NCI-H1417 treated with DMSO at 0.1 percent for 48 hours (cell line): ENCODE measurements around the gene DYRK1B.

ENCODE experiments used
- DNase-seq: peaks from one replicate; lab custom pipeline; 2025; lab: John Stamatoyannopoulos, UW

DYRK1B gene

DNA sequence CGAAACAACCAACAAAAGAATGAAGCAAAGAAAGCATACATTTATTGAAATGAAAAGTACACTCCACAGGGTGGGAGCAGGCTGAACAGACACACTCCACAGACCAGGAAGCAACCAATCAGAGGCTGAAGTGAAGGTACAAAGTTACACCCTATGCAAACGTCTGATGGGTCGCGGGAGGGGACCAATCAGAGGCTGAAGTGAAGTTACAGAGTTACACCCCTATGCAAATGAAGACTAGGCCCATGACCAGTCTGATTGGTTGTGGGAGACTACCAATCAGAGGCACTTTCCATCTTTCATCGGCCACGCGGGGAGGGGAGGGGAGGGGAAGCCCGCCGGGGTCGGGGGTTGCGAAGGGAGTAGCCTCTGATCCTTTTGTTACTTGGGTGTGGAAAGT, 24.6 kb upstream of the DYRK1B start:
- no peak for DNase-seq

DNA sequence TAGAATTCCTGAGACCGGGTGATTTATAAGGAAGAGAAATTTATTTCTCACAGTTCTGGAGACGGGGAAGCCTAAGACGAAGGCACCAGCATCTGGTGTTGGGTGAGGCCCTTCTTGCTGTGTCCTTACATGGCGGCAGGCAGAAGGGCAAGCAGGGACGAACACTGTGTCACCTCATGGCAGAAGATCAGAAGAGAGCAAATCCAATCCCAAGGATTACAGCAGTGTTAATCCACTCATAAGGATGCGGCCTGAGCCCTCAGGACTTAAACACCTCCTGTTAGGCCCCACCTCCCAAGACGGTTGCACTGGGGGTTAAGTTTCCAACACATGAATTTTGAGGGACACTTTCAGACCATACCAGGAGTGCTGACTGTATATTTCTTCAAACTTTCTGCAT, 18.9 kb upstream of the DYRK1B start:
- no peak for DNase-seq

- DNase-seq, result no peak
These were observed 16.9 kb upstream of the DYRK1B start for GRCh38 chr19:39850892-39851291.

GRCh38 chr19:39848392-39848791, 14.4 kb upstream of the DYRK1B start:
- DNase-seq, result no peak

- DNase-seq, result no peak
These were observed 13.6 kb upstream of the DYRK1B start for GRCh38 chr19:39847525-39847924.

- no peak for DNase-seq
These were observed 12.9 kb upstream of the DYRK1B start for GRCh38 chr19:39846678-39847486.

GRCh38 chr19:39845933-39846677, 12.1 kb upstream of the DYRK1B start, which contains the start of gene FBL:
Gene FBL, minus strand, starts transcription at chr19:39846379. Its CDS starts 79 bp downstream, at chr19:39846300.
- DNase-seq, result peak; percentile 52

DNA sequence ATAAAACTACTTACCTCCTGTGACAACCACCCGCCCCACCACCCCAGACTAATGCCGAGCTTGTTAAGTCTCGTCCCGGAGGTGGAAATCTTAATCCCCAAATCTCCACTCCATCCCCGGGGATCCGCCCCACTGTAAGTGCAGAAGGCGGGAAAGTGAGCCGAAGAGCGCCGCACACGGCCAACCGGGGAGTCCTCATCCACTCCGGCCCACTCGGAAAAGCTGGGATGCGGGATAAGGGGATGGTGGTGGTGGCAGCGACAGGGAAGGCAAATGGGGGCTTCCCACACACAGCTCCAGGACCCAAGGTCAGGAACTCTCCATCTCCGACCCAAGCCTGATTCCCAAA, 11.6 kb upstream of the DYRK1B start:
- DNase-seq, result no peak

DNA sequence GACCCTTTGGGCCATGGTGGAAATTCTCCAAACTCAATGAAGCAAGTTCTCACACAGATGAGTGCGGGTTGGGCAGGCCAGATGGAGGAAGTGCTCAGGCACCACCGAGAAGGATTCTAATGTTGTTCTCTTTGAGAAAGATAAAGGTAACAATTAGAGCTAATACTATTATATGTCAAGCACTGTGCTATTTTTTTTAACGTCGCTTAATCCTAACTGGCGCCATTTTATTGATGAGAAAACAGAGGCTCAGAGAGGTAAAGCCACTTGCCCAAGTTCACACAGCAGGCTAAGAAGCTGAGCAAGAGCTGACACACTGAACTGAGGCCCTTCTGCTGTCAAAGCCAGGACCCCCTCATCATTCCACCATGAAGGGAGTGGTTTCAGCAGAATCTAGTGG, 11.2 kb upstream of the DYRK1B start:
- no peak for DNase-seq

DNA sequence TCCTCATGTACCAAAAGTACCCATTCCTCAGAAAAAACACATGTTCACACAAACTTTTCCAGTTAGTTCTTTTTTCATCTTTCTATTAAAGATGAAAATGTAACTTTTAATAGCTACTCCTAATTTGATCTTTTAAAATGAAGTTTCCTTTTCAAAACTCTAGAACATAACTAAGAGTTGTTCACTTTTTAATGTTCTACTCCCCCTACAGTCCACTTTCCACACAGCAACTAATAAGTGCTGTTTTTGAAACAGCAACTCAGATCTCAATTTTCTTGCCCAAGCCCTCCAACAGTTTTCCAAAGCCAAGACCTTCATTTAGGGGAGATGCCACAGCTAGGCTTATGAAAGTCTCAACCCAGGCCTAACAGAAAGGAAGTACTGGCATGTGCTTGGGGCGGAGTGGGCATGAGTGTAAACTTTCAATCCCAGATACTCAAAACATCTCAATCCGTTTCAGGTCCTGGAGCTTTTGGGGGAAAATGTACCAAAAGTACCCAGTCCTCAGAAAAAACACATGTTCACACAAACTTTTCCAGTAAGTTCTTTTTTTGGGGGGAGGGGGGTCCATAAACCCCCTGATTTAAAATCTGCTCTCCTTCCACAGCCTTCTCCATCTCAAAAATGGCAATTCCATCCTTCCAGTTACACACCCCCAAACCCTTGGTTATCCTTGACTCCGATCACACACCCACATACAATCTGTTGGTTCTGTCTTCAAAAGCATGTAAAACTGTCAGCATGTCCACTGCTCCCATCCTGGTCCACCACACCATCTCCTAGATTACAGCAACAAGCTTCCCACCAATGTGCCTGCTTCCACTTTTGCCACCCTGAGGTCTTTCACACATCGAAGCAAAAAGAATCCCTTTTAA, 10.2 kb upstream of the DYRK1B start:
- no peak for DNase-seq

GRCh38 chr19:39842693-39843435, 8.9 kb upstream of the DYRK1B start:
- no peak for DNase-seq

DNA sequence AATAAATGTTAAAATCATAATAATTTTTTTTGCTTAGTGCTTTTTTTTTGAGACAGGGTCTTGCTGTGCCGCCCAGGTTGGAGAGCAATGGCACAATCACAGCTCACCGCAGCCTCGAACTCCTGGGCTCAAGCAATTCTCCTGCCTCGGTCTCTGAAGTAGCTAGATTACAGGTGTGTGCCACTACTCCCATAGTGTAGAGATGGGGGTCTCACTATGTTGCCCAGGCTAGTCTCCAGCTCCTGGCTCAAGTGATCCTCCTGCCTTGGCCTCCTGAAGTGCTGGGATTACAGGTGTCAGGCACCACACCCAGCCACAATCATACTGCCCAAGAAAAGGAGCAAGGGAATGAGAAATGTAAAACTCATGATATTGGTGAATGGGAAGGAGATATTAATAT, 7.1 kb upstream of the DYRK1B start:
- no peak for DNase-seq

DNA sequence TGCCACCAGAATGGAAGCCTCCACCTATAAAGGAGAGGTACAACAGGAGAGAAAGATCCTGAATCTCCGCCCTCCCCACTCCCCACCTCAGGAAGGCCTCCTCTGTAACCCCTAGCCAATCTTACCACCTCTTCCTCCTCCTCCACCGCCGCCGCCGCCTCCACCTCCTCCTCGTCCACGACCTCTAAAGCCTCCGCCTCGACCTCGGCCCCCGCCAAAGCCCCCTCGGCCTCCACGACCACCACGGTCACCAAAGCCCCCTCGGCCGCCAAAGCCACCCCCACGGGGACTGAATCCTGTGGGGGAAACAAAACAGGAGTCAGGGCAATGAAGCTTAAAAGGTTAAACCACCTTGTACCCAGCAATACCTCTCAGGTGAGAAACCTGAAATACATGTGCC, 6.5 kb upstream of the DYRK1B start:
- DNase-seq, result no peak

GRCh38 chr19:39839678-39840327, 5.8 kb upstream of the DYRK1B start:
- no peak for DNase-seq

DNA sequence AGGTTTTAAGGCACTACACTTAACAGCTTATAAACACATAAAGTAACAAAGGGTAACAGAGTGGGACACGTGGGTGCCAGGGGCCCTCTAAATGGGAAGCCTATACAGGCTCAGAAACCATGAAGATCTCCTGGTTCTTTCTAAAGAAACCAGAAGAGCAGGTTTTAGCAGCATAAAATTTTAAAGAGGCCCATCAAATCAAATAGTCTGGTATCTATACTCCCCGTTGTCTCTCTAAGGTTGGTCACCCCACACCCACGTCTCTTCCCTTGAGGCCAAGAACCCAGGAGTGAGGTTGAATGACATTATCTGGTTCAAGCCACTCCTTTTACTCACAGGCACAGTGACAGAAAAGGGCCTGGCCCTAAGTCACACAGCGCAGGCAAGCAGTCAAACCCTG, 4.6 kb upstream of the DYRK1B start:
- no peak for DNase-seq

DNA sequence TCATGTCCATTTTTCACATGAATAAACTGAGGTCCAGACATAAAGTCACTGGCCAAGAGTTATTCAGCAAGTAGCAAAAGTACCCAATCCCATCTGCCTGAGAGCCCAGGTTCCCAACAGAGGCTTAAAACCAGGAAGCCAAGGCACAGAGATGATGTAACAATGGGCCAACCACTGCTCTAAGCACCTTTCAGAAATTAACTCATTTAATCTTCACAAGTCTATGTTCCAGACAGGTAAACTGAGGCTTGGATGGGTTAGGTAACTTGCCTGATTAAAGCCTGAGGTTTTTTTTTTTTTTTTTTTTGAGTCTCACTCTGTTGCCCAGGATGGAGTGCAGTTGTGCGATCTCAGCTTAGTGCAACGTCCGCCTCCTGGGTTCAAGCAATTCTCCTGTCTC, 4.0 kb upstream of the DYRK1B start:
- no peak for DNase-seq

DNA sequence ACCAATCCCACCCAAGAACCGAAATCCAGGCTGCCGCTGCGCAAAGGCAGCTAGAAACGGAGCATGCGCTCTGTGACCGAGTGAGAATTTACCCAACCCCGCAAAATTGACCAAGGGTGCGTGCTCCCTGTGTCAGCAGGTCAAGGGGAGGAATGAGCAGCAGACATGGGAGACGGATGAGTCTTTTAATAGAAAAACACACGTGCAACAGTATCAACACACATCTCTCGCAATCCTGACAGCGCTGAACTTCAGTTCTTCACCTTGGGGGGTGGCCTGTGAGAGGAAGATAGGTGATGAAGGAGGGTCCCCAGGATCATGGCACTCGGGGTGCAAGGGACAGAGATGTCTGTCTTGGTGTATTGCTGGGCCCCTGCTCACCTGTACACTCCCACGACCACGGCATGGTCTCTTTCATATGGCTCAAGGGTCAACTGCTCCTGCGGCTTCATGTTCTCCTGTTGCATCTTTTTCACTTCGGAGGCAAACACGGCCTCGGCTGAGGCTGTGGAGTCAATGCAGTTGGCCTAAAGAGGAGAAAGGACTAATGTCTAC, 402 bp upstream of the DYRK1B start:
- DNase-seq, result no peak

DNA sequence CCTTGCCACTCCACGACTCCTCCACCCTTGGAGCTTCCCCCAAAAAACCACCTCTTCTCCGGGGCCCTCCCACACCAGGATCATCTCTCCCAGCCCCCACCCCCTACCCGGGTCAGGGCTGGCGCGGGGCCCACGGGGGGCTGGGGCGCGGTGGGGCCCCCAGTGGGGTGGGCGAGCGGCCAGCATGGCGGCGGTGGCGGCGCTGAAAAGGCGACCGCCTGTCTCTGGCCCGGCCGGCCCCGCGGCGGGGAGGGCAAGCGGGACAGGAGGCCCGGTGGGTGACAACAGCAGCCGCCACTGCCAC, 850 bp downstream of the DYRK1B start:
- DNase-seq, result no peak

DNA sequence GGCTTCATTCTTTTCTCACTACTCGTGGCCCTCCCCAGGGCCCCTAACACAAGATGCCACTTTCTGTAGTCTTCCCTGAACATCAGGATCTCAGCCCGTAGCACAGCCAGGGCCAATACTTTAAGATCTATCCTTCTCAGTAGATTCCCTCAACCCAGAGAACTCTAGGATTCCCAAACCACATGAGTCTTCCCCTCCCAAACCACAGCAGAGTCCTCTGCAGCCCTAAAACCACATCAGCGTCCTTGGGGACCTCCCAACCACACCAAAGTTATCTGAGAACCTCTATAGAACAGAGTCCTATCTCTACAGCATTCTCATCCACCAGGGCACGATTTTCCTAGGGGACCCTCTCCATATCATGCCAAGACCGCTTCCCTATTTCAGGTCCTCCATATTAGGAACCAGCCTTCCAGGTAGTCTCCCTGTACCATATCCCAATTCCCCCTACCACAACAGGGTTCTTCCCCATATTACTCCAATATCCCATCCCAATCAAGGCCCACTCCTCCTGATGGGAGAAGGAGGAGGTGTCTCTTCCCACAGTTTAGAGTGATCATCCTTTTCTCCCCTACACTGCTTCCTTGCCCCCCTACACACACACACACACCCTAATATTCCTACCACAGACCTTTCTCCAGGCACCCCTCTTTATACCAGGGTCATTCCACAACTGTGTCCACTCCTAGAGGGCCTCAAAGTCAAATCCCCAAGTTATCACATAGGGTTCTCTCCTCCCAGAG, 1.4 kb downstream of the DYRK1B start:
- no peak for DNase-seq

- no peak for DNase-seq
These were observed 2.3 kb downstream of the DYRK1B start for GRCh38 chr19:39831679-39832078.

- DNase-seq, result no peak
These were observed 3.1 kb downstream of the DYRK1B start for GRCh38 chr19:39830847-39831246.
